ENCODE data around the gene SLC41A1.

Gene SLC41A1

DNA sequence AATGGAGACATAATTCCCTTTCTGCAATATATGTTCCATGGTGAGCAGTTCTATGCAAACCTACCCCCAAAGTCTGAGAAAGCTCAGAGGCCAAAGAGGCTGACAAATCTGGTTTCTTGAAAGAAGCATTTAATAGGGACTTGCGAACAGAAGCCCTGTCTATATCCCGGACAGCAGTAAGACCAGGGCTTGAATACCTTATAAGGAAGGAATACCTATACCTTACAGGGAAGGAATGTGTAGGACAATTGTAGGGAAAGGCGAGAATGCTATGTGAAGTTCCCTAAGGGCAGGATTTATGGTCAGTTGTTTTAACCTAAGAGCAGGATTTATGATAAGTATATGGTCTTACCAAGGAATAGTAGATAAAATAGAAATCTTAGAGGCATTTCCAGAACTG is 5.0 kb upstream of the SLC41A1 start:
- no peak for FAIRE-seq

DNA sequence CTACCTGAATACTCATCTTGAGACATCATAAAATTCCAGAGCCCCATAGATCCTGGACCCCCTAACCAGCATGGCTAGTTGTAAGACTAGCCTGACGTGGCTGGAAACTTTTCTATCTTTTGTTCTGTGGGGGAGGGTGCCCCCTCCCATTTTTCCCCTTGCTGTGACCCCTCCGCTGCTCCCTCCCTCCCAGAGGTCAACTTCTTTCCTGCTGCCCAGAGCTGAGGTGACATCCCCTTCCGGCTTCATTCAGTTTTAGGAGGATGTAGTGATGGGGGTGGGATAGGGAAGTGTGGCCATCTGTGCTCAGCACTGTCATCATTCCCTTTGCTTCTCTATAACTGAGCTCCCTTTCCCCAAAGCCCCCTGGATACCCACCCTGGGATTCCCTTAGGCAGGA is 4.4 kb upstream of the SLC41A1 start:
- no peak for FAIRE-seq

DNA sequence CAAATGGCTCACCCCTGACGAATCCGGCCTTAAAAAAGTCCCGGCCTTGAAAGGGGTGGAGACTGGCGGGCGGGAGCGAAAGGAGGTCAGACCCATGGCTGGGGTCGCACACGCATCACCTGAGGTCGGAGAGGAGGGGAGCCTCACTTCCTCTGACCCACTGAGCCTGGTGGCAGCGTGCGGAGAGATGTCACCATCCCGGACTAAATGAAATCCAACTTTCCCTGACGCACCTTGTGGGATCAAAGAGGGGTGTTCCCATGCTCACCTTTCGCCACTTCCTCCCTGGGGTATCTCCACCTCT is 709 bp upstream of the SLC41A1 start:
- no peak for FAIRE-seq

- no peak for FAIRE-seq
Observed at GRCh38 chr1:205812271-205812877, 624 bp downstream of the SLC41A1 start.

GRCh38 chr1:205811660-205812059 is 1.3 kb downstream of the SLC41A1 start:
- no peak for FAIRE-seq

GRCh38 chr1:205810448-205811157 is 2.4 kb downstream of the SLC41A1 start:
- FAIRE-seq = no peak

GRCh38 chr1:205809942-205810345 is 3.1 kb downstream of the SLC41A1 start:
- no peak for FAIRE-seq

DNA sequence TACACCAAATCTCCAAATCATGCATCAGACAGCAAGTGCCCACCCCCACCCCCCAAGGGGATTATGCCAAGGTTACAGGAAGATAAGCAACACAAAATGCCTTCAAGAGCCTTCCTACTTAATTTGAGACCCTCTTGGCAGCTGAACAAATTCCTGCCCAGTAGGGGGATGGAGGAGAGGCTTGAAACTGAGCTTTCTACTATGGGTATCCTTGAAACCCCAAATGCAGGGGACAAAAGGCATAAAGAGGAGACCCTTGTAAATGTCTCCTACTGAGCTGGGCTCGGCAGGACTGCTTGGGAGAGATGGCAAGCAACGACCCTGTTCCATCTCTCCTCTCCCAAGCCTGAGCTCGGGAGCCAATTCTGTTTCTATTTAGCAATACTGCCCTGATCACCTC is 3.5 kb downstream of the SLC41A1 start:
- FAIRE-seq = no peak

GRCh38 chr1:205805082-205805711 is 7.8 kb downstream of the SLC41A1 start:
- FAIRE-seq = no peak

- FAIRE-seq = no peak
Observed at GRCh38 chr1:205804605-205805004, 8.4 kb downstream of the SLC41A1 start.

DNA sequence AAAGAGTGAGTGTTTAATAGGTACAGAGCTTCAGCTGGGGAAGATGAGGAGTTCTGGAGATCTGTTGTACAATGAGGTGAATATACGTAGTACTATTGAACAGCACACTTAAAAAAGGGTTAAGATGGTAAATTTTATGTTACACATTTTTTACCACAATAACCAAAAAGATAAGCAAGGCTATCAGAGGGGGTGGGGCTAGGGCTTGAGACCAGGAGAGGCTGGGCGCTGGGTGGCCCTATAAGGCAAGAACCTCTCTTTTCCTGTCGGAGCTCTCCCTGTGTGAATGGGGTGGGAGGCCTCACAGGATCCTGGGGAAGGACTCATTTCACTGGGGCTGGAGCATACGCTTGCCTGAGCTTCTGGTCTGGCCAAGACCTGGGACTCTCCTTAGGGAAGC is 9.0 kb downstream of the SLC41A1 start:
- no peak for FAIRE-seq

- FAIRE-seq = no peak
Observed at GRCh38 chr1:205802060-205802459, 10.9 kb downstream of the SLC41A1 start.

DNA sequence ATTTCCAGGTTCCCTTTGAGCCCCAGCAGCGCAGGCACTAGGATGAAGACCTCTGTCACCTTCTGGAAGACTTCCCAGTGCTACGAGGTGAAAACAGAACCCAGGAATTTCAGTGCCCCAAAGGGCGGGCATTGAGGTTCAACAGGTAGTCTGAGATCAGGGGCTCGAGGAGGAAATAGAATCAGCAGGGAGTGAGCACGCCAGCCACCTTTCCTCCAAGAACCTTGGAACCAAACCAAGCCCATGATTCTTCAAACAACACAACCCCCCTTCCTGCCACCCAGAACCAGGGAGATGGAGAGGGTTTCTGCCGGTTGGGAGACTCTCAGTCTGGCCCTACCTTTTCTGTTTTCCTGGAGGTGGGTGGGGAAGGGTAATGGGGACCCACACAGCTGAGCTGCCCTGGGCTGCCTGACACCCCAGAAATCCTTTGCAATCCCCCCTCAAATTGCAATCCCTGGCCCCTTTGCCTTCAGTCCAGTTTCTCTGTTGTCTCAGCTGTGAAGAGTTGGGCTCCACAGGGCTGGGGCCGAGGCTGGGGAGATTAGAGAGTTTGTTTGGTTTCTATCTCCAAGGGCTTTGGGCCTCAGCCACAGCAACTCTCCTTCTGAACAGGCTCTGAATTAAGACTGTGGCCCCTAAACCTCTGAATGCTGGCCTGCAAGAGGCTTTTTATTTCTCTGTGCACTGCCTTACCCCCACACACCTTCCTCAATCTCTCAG is 11.9 kb downstream of the SLC41A1 start:
- no peak for FAIRE-seq

GRCh38 chr1:205800427-205800826 is 12.6 kb downstream of the SLC41A1 start:
- FAIRE-seq = no peak

DNA sequence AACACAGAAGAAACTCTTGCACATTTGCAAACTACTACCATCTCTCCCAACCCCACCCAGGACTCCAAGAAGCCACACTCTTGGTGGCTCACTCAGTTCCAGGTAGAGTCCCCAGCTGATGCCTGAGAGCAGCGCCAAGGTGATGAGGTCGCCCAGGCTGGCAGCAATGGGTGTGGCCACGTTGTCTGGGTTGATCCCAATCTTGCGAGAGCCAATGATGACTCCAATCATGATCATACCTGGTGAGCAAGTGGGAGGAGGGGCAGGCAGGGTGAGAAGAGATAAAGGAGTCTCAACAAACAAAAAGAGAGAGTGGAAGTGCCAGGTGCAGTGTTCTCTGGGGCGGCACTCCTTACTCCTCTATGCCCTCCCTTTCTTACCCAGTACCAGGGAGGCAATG is 14.4 kb downstream of the SLC41A1 start:
- no peak for FAIRE-seq

DNA sequence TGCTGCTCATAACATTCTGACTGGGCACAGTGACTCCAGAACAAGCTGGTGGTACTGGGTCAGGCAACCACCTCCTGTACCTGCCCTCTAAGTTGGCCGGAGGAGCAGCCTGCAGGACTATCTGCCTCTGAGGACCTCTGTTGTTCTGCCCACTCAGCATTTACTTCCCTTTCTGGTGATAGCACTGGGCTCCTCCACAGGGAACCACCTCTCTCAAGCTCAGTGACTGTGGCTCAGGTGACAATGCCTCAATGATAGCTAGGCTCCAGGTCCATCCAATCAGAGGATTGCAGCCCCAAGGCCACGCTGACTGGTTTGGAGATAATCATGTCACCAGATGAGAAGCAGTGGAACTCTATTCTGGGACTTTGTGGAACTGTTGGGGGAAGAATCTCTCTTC is 15.8 kb downstream of the SLC41A1 start:
- FAIRE-seq = no peak

DNA sequence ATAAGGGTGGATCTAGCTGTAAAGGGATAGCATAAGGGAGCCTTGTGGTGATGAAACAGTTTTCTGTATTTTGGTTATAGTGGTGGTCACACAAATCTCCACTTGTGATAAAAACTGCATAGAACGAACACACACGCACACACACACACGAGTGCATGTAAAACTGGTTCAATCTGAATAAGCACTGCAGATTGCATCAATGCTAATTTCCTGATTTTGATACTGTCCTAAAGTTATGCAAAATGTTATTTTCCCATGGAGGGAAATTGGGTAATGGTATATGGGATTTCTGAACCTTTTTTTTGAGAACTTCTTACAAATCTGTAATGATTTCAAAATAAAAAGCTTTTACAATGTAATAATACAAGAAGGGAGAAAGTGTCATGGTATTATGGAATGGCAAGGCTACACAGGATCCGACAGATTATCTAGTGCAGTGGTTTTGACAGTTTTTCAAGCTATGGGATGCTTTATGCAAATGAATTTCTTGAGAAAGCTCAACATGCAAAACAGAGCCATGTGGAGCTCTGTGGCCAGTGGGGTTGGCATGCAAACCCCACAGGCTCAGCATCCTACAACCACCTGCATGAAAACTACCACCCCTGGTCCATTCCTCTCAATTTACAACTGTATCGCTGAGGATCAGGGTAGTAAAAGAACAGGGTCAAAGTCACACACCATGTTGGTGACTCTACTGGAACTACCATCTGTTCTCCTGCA is 18.8 kb downstream of the SLC41A1 start:
- no peak for FAIRE-seq

- FAIRE-seq = no peak
Observed at GRCh38 chr1:205792961-205793673, 19.9 kb downstream of the SLC41A1 start.

- FAIRE-seq = no peak
Observed at GRCh38 chr1:205792481-205792881, 20.5 kb downstream of the SLC41A1 start.

DNA sequence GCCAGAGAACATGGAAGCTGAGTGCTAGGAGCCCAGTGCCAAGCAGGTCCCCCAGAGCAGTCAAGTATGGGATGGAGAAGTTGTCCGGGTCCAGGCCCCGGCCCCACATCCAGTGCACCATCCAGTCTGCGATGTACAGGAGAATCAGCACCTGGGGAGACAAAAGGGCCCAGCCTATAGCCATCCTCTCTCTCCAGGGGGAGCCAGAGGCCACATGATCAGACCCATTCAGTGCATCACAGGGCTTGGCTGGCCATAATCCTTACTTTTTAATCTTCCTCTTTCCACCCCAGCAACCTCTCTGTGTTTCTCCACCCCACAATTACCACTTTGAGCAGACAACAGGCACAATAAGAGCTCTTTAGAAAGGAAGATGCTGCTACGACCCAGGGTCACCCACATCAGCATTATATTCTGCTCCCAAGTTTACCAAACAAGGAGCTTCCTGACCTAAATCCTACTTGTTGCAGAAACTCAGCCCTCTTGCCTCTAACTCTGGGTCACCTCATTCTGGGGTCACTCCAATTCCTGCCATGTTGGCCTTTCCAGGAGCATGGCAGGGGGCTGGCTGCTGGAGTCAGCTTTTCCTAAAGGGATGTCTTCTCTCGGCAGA is 21.3 kb downstream of the SLC41A1 start:
- FAIRE-seq = no peak

- no peak for FAIRE-seq
Observed at GRCh38 chr1:205787287-205787916, 25.6 kb downstream of the SLC41A1 start.

DNA sequence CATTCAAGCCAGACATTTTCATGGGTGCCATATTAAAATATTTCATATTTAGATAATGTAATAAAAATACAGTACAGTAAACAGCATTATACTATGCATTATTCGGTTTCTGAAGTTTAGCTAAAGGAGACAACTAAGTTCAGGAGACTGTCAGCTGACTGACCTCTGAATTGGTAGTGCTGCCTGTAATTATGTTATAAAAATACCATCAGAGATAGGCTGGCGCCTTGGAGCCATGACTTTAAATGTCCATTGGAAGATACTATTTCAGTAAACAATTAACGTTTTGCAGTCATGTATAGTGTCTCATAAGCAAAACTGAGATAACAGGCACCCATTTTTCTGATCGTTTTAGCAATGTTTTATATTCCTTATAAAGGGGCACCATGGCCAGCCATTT is 26.4 kb downstream of the SLC41A1 start:
- FAIRE-seq = no peak
